Activated CD8-positive, alpha-beta memory T cell treated with anti-CD3 and anti-CD28 coated beads for 4 hours (primary cell): ENCODE measurements around the gene AP3B1.

Experiments
- DNase-seq, 2 donors: peaks; one replicate each; pipeline ENCODE4 v3.0.0-alpha.2; 2020; ENCODE audit warnings: low read depth in 2 of 2

Gene AP3B1

DNA sequence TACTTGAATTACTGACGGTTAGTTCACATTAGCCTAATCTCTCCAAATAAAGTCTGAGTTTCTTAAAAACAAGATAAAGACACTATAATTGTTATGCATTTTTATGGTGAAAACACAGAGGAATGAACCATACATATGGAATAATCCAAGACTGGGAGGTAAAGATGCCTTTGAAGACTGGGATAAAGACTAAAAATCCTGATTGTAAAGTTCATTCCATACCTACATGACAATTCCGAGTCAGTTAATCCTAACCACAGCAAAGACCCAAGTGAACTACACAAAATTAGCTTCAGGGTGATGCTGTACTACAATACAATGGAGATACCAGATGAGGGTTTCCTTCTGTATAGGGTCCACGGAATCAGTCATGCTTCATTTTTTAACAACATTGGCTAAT is 6.3 kb downstream of the AP3B1 start:
- DNase-seq = no peak

DNA sequence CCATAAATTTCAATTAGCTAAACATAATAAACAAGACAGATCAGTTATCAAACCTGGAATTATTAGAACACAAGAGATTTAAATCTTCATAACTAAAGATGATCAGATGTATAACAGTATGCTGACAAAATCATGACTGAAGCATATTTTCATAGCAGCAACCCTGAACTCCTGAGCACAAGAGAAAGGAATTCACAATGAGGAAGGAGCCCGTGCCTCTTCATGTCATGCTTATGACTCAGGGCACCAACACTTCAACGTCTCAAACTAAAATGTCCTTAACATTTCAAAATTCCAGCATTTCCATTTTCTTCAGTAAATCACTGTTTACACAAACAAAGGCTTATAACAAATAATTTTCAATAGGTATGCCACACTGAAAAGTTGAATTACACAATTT is 6.7 kb downstream of the AP3B1 start:
- no peak for DNase-seq

- DNase-seq = no peak
These were observed 7.3 kb downstream of the AP3B1 start for GRCh38 chr5:78287169-78287568.

DNA sequence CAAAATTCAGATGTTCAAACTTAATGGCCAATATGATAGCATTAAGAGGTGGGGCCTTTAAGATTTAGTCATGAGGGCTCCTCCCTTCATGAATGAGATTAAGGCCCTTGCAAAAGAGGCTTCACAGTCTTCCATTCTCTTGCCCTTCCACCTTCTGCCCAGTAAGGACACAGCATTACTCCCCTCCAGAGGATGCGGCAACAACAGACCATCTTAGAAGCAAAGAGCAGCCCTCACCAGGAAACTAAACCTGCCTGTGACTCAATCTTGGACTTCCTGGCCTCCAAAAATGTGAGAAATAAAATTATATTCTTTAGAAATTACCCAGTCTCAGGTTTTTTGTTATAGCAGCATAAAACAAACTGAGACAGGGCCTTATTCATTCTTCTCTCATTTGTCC is 8.2 kb downstream of the AP3B1 start:
- DNase-seq = no peak

GRCh38 chr5:78283802-78284201 is 10.7 kb downstream of the AP3B1 start:
- DNase-seq = no peak

DNA sequence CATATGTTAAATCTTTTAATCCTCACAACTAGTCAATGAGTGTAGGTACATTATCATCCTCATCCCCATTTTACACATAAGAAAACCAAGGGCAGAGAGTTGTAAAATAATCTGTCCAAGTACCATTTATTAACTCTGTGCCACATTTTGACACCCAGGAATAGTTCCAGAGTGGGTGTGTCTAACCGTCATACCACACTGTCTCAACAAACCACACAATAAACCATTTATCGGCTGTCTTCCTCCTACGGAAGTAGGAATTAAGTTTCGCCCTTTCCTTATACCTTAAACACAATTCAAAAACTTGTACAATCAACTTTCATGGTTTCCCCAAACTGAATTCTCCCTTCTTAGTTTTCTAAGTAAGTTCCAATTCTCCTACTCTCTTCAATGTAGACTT is 11.4 kb downstream of the AP3B1 start:
- no peak for DNase-seq

DNA sequence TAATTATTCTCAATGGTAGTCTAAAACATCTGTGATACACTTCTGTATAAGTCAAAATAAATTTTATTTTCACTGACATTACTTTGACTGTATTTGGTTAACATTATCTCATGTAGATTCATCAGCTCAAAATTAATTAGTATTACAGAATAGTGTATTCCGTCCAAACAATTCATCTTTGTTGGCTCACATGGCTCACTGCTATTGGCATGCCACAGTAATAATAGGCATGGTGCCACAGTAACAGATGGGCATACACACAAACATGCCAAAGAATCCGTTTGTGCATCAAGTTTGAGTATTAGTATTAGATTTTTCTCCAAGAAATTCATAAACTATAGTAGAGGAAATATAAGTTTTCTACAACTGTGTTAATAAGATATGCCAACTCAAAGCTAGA is 14.2 kb downstream of the AP3B1 start:
- no peak for DNase-seq

- no peak for DNase-seq
These were observed 15.3 kb downstream of the AP3B1 start for GRCh38 chr5:78279194-78279593.

DNA sequence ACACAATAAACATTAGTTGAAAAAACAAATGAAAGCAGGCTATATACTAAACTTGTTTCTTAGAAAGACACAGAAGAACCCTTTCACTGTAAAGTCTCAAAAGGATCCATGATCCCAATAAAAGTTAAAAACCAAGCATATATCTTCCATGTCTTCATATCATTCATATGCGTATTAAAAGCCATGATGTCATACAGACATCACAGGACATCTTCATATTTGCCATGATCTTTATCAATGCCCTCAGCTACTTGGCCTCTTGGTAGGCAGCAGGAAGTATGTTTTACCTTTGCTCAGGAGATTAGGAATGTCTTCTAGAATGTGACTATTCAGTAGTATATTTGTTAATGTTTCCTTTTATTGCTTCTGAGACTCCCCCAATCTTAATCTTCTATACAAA is 16.8 kb downstream of the AP3B1 start:
- no peak for DNase-seq

DNA sequence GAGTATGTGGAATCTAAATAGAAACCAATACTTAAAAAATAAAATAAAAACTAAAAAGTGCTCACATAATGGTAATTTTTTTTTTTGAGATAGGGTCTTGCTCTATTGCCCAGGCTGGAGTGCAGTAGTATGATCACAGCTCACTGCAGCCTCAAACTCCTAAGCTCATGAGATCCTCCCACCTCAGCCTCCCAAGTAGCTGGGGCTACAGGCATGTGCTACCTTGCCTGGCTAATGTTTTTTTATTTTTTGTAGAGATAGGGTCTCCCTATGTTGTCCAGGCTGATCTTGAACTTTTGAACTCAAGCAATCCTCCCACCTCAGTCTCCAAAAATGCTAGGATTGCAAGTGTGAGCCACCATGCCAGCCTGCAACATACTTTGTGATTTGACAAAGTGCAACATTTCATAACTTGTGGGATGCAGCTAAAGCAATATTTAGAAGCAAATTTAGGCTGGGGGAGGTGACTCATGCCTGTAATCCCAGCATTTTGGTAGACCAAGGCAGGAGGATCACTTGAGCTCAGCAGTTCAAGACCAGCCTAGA is 18.4 kb downstream of the AP3B1 start:
- no peak for DNase-seq

- no peak for DNase-seq
These were observed 19.8 kb downstream of the AP3B1 start for GRCh38 chr5:78274540-78275197.

GRCh38 chr5:78273436-78273835 is 21.1 kb downstream of the AP3B1 start:
- no peak for DNase-seq

DNA sequence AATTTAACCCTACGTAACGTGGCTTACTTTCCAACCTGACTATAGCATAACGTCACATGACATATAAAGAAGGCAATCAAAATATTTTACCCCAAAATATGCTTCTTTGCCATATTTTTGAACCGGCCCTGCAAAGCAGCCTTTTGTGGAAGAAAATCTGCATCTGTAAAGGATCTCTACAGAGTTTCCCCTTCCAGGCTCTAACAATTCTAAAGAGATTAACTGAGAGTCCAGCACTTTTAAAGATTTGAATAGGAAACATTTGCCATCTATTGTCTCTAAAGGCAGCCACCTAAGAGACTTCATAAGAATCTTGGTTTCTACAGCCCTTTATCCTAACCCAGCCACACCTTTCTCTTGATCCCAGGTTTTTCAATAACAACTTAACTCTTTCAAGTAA is 22.7 kb downstream of the AP3B1 start:
- DNase-seq = no peak

- DNase-seq = no peak
These were observed 25.3 kb downstream of the AP3B1 start for GRCh38 chr5:78269088-78269703.

DNA sequence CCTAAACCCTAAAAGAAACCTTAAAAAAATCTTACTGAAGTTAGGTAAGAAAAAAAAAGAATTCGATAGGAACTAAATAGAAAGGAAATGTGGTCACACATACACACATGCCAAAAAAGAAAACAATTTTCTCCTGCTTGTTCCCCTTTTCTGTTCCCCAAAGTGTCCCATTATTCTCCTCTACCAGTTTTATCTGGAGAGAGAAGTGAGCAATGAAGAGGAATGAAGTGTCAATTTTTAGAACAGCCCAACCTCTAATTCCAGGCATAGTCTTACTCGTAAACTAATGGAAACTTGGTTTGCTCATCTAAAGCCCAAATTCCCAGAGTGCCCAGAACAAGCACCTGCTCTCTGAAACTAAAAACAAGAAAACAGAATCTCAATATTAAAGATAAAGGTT is 26.1 kb downstream of the AP3B1 start:
- no peak for DNase-seq

GRCh38 chr5:78265163-78265562 is 29.3 kb downstream of the AP3B1 start:
- no peak for DNase-seq

- no peak for DNase-seq
These were observed 29.9 kb downstream of the AP3B1 start for GRCh38 chr5:78264600-78264999.

GRCh38 chr5:78260771-78261170 is 33.7 kb downstream of the AP3B1 start:
- no peak for DNase-seq

GRCh38 chr5:78253201-78253600 is 41.3 kb downstream of the AP3B1 start:
- DNase-seq = no peak

DNA sequence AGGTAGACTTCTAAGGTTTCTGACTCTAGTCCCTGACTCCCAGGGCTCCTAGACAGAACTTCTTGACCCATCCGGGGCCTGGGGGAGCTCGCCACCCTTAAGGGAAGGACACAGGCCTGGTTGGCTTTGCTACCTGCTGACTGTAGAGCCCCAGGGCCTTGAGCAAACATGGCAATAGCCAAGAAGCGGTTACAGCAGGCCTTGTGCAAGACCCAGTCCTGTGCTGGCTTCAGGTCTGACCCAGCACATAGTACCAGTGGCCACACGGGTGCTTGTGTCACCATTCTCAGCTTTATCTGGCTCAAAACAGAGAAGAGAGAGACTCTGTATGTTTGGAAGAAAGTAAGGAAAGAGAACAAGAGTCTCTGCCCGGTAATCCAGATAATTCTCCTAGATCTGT is 41.8 kb downstream of the AP3B1 start:
- no peak for DNase-seq

- no peak for DNase-seq
These were observed 42.7 kb downstream of the AP3B1 start for GRCh38 chr5:78251663-78252284.

DNA sequence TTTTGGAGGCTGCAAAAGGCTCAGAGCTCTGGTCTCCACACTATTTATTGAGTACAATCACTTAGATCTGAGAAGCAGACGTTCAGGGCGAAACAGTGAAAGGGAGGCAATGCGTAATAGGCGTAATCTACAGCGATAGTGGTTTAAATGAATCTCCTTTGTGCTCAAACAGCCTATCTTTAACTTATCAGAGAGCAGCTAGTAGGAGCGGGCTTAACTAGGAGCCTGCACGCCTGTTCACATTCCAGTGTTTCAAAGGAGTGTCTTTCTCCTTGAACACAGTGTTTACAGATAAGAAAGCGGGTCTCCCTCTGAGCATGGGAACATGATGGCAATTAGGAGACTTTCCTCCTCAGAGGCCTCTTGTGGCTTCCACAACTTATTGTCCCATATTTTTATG is 49.4 kb downstream of the AP3B1 start:
- DNase-seq = no peak

GRCh38 chr5:78243639-78244038 is 50.9 kb downstream of the AP3B1 start:
- DNase-seq = no peak
